Measurements from ENCODE around the gene HDAC9.
"Not testable (repeated sequence)": the region's sequence is repeated elsewhere in the genome, so short reads cannot be mapped to it uniquely, and the experiment has no call there.

Gene HDAC9

DNA sequence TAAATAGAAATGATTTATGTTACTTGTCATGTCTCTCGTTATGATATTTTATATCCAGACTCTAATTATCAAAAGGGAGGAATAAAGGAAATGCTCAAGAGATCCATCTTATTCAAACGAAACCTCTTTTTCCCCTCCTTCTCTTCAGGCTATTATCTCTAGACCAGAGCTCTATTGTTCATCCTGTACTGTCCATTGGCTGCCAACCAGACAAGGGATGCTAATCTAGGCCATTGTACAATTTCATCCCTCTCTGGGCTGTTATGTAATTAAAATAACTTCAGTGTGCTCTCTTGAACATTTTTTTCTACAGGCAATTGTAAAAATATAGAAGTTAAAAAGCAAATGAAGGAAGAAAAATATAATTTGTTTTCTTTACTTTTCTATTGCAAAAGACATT, 220.4 kb downstream of the HDAC9 start:
- Histone ChIP-seq H4K20me1 (ENCODE audit: insufficient read depth) (no peaks in the 10 kb centered on the region), H2AFZ (ENCODE audit: low read depth) (no peak overlapping the region), H3K79me2 (ENCODE audit: insufficient read depth, low read depth) (no peaks in the 10 kb centered on the region), H3K4me2 (no peak overlapping the region), H3K9ac (no peak overlapping the region), H3K36me3 (ENCODE audit: insufficient read depth) (no peaks in the 10 kb centered on the region), H3K27ac (no peak overlapping the region), H3K4me1 (ENCODE audit: low read depth, poor library complexity, severe bottlenecking) (no peaks in the 10 kb centered on the region), H3K4me3 (IDR thresholded peaks at IDR 0.05; ENCODE audit: insufficient read depth, low read depth, low read length) (no peak overlapping the region), H3K27me3 (ENCODE audit: insufficient read depth, low read depth) (no peaks in the 10 kb centered on the region)
- TF ChIP-seq CTCF (conservative IDR thresholded peaks at IDR 0.05; ENCODE audit: low read depth, low read length): no peak

DNA sequence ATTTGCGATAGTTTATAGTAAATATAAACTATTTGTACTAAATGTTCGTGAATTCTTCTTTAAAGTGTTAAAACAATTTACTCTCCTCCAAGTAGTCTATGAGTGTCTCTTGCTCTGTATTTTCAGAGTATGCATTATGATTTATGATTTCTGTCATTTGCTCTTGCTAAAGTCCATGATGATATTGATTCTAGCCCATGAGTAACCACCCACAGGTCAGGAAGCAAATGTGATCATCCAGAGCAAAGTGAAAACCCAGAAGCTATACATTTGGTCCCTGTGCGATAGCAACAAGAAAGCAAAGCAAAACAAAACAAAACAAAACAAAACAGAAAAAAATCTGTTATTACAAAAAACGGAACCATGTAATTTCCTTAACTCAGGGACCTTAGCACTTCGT, 225.9 kb downstream of the HDAC9 start:
- Histone ChIP-seq H2AFZ (ENCODE audit: low read depth) (no peak overlapping the region), H4K20me1 (ENCODE audit: insufficient read depth) (no peaks in the 10 kb centered on the region), H3K4me2 (no peak overlapping the region), H3K36me3 (ENCODE audit: insufficient read depth) (no peaks in the 10 kb centered on the region), H3K79me2 (ENCODE audit: insufficient read depth, low read depth) (no peaks in the 10 kb centered on the region), H3K4me3 (IDR thresholded peaks at IDR 0.05; ENCODE audit: insufficient read depth, low read depth, low read length) (no peak overlapping the region), H3K9ac (no peak overlapping the region), H3K27me3 (ENCODE audit: insufficient read depth, low read depth) (no peaks in the 10 kb centered on the region), H3K4me1 (ENCODE audit: low read depth, poor library complexity, severe bottlenecking) (no peaks in the 10 kb centered on the region), H3K27ac (no peak overlapping the region)
- no peak for TF ChIP-seq CTCF (conservative IDR thresholded peaks at IDR 0.05; ENCODE audit: low read depth, low read length)

DNA sequence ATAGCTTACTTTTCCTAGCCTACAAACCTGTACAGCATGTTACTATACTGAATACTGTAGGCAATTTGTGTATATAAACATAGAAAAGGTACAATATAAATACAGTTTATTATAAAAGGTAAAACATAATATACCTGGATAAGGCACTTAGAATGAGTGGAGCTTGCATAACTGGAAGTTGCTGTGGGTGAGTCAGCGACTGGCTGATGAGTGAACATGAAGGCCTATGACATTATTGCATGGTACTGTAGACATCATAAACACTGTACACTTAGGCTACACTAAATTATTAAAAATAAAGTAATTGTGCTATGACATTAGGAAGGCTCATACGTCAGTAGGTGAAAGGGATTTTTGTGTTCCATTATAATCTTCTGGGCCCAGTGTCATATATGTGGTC, 228.8 kb downstream of the HDAC9 start:
- TF ChIP-seq CTCF (conservative IDR thresholded peaks at IDR 0.05; ENCODE audit: low read depth, low read length): no peak
- H2AFZ ChIP-seq (ENCODE audit: low read depth): no peak overlapping the region
- no peak overlapping the region for H3K27ac ChIP-seq

GRCh38 chr7:18727115-18727870, 231.7 kb downstream of the HDAC9 start:
- Histone ChIP-seq H3K27ac (no peak overlapping the region), H2AFZ (ENCODE audit: low read depth) (no peak overlapping the region), H3K36me3 (ENCODE audit: insufficient read depth) (no peaks in the 10 kb centered on the region), H4K20me1 (ENCODE audit: insufficient read depth) (no peaks in the 10 kb centered on the region), H3K9ac (no peak overlapping the region), H3K4me3 (IDR thresholded peaks at IDR 0.05; ENCODE audit: insufficient read depth, low read depth, low read length) (no peak overlapping the region), H3K79me2 (ENCODE audit: insufficient read depth, low read depth) (no peaks in the 10 kb centered on the region), H3K4me1 (ENCODE audit: low read depth, poor library complexity, severe bottlenecking) (no peaks in the 10 kb centered on the region), H3K4me2 (no peak overlapping the region), H3K27me3 (ENCODE audit: insufficient read depth, low read depth) (no peaks in the 10 kb centered on the region)
- no peak for TF ChIP-seq CTCF (conservative IDR thresholded peaks at IDR 0.05; ENCODE audit: low read depth, low read length)

More for the DNA sequence above, 228.8 kb downstream of the HDAC9 start:
- Histone ChIP-seq H3K79me2 (ENCODE audit: insufficient read depth, low read depth) (no peaks in the 10 kb centered on the region), H3K4me1 (ENCODE audit: low read depth, poor library complexity, severe bottlenecking) (no peaks in the 10 kb centered on the region), H3K4me3 (IDR thresholded peaks at IDR 0.05; ENCODE audit: insufficient read depth, low read depth, low read length) (no peak overlapping the region), H3K9ac (no peak overlapping the region), H3K36me3 (ENCODE audit: insufficient read depth) (no peaks in the 10 kb centered on the region), H4K20me1 (ENCODE audit: insufficient read depth) (no peaks in the 10 kb centered on the region), H3K4me2 (no peak overlapping the region), H3K27me3 (ENCODE audit: insufficient read depth, low read depth) (no peaks in the 10 kb centered on the region)

GRCh38 chr7:18736012-18736411, 240.5 kb downstream of the HDAC9 start:
- H3K4me1 ChIP-seq (ENCODE audit: low read depth, poor library complexity, severe bottlenecking); H2AFZ ChIP-seq (ENCODE audit: low read depth); H3K27ac ChIP-seq; H3K36me3 ChIP-seq (ENCODE audit: insufficient read depth); H4K20me1 ChIP-seq (ENCODE audit: insufficient read depth); H3K4me3 ChIP-seq (IDR thresholded peaks at IDR 0.05; ENCODE audit: insufficient read depth, low read depth, low read length); H3K9ac ChIP-seq; H3K79me2 ChIP-seq (ENCODE audit: insufficient read depth, low read depth); H3K4me2 ChIP-seq; H3K27me3 ChIP-seq (ENCODE audit: insufficient read depth, low read depth): not testable (repeated sequence)
